ENCODE results near the gene SMDT1.
A peak's percentile ranks its signal among the peaks of the same experiment; 100 is the strongest.
"Not testable (repeated sequence)": the region's sequence is repeated elsewhere in the genome, so short reads cannot be mapped to it uniquely, and the experiment has no call there.

Gene SMDT1

DNA sequence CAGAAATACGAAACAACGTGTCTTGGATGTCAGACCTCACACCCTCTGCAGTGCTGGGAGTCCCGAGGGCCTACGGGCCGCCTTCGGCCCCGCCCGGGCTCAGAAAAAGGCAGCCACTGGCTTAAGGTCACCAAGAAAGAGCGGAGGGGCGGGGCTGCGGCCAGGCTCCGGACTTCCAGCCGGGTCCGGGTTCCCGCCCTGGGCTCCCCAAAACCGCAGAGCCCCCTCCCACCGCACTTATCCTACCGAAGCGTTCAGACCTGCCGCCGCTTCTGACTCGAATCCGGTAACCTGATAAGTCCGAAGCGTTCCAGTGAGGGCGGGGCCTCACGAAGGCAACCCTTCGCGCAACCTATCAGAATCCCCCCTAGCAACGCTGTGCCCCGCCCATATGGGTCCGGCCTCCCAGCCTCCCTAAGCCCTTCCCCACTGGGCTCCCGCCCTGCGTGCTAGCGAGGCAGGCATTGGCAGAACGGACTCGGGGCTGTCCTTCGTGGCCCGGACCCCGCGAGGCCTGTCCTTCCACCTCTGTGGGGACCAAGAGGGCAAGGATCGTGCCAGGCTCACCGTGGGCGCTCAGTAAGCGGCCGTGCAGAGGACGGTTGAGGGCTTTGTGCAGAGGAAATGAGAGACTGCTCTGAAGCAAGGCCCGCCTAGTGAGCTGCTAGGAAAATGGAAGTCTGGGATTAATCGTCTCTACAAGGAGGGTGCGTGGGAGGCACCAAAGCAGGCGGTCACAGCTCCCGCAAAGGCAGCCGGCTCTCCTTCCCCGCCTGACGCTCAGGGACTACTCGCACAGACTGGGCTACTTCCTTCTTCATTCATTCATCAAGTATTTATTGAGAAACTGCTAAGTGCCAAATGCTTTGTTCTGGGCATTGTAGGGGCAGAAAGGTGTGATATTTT lies 8.7 kb upstream of the SMDT1 start, which contains the start of gene NAGA:
Gene NAGA (minus strand): TSS at position 296 of the 906 bp plus-strand sequence. CDS start 515 bp downstream, outside the sequence.
- DNase-seq (ENCODE audit: low spot score) = peak; percentile 87

DNA sequence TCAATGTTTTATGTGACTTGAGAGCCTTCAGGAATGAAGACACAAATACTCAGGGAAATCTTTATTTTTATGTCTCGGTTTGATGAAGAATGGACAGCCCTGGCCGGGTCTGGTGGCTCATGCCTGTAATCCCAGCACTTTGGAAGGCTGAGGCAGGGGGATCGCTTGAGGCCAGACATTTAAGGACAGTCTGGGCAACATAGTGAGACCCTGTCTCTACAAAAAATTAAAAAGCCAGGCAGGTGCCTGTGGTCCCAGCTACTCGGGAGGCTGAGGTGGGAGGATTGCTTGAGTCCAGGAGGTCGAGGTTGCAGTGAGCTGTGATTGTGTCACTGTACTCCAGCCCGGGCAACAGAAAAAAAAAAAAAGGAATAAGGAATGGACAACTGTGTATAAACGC lies 8.0 kb upstream of the SMDT1 start:
- not testable (repeated sequence) for DNase-seq (ENCODE audit: low spot score)

DNA sequence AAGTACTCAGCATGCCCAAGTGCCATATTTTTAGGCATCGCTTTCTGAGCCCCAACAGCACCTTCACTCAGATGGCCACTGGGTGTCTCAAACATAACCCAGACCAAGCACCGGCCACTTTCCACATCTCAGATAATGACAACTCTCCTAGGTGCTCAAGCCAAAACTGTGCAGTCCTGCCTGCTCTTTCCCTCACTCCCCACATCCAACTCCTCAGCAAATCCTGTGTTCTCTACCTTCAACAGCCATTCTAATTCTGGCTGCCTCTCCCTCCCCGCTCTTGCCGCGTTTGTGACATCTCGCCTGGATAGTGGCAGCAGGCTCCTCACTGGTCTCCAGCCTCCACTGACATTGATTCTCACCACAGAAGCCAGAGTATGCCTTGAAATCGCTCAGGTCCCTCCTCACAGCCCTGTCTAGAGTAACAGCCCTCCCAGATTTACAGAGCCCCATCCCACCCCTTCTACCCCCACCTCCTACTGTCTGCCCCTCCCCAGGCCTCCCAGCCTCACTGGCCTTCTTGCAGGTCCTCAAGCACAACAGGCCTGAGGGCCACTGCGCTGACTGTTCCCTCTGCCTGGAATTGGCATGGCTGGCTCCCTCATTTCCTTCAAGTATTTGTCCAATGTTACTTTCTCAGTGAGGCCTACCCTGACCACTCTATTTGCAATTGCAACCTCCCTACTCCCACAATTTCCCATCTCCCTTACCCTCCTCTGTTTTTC lies 6.7 kb upstream of the SMDT1 start:
- DNase-seq (ENCODE audit: low spot score) = no peak

DNA sequence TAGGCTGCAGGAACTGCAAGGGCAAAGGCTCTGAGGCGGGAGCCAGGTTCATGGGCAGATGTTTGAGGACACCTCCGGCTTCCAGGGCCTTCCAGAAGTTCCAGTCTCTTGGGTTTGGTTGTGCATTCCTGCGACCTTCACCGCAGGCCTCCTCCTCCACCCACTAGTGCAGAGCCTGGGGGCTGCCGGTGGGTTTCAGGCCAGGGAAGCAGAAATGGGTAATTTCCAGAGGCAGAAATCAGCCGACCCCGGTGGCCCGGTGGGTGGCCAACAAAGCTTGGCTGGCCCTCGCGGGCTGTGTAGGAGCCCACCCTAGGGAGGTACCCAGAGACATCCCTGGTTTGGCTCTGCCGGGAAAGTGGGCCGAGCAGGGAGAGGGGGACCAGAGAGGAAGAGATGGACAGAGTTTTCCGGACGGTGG lies 5.9 kb upstream of the SMDT1 start:
- DNase-seq (ENCODE audit: low spot score) = no peak

DNA sequence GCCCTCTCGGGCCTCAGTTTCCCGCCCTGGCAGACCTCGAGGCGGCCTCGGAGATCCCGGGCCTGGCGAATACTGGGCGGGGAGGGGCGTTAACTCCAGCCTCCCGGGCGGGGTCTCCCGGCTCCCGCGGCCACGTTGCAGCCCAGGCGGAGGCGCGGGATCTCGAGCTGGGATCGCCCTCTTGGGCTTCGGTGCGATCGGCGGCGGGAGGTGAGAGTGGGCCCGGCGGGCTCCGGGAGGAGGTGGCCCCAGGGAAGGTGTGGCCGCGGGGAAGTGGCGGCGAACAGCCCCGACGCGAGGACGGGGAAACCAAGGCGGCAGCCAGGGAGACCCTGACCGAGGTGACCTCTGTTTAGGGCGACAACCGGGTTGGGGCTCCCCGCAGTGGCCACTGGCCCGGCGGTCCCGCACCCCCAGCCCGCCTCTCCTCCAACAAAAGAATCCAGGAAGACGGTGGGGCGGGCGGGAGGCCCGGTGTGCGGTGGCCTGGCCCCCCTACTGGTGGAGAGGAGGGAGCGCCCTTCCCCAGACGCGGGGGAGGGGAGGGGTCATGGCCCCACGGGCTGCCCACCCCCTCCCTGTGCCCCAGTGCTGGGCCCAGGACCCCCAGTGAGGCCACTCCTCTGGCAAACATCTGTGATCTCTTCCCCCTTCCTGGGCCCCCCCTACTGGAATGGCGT lies 5.2 kb upstream of the SMDT1 start, which contains the start of gene PHETA2:
Gene PHETA2 (plus strand): TSS at position 117 of the 680 bp plus-strand sequence. CDS start 3,046 bp downstream, outside the sequence.
- peak; percentile 16 for DNase-seq (ENCODE audit: low spot score)

DNA sequence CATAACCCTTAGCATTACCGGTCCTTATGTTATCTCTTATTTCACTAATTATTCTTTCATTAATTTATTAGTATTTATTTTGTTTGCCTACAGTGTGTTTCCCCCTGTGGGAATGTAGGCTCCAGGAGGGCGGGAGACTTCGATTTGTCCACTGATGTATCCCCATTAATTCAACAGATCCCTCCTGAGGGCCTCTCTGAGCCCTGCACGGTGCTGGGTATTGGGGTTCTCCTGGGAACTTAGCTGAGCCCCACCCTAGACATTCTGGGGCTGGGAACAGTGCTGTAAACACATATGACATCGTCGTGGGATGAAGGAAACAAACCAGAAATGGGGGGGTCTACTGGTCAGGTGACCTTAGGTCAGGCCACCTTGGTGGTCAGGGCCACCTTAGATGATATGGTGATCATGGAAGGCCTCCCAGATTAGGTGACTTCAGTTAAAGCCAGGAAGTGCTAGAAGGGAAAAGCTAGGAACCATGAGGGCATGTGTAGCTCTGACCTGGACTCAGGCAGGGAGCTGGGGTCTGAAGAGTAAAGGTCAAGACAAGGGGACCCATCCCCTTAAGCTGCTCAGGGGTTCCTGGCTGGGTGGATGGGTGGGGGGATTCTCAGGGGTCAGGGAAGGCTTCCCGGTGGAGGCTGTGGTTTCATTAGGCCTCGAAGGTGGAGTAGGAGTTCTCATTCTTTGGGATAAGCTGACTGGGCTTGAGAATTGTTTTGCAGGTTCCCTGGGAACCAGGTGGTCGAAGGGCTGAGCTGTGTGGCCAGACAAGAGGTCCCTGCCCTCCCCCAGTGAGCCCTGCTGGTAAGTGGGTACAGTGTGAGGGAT lies 4.4 kb upstream of the SMDT1 start:
- no peak for DNase-seq (ENCODE audit: low spot score)

DNA sequence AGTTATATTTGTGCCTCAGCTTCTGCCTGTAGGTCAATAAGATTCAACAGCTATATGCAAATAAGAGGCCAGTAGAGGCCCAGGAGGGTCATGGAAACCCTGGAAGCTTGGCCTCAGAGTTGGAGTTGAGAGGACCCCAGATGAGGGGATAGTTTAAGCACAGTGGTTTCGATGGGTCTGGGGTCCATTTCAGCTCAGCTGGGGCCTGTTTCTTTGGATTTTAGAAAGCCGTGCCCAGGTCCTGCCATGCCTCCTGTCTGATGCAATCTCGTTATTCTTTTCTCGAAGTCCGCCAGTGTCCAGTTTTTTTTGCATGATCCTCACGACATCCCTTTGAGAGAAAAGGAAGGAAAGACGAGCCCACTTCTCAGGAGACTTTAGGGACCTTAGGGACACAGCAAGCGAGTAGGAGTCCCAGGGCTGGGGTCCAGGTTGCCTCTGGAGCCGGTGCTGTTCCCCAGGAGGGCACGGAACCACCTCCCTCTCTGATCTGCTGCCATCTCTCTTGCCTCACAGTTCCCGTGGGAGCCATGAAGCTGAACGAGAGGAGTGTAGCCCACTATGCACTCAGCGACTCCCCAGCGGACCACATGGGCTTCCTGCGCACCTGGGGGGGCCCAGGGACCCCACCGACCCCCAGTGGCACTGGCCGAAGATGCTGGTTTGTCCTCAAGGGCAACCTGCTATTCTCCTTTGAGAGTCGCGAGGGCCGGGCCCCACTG lies 2.6 kb upstream of the SMDT1 start:
- DNase-seq (ENCODE audit: low spot score) = no peak

DNA sequence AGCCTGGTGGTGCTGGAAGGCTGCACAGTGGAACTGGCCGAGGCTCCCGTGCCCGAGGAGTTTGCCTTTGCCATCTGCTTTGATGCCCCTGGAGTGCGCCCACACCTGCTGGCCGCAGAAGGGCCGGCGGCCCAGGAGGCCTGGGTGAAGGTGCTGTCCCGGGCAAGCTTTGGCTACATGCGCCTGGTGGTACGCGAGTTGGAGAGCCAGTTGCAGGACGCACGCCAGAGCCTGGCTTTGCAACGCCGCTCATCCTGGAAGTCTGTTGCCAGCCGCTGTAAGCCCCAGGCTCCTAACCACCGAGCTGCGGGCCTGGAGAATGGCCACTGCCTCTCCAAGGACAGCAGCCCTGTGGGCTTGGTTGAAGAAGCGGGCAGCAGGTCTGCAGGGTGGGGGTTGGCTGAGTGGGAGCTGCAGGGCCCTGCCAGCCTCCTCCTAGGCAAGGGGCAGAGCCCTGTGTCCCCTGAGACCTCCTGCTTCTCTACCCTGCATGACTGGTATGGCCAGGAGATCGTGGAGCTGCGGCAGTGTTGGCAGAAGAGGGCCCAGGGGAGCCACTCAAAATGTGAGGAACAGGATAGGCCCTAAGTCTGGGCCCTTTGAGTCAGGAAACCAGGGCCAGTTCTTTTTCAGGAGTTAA lies 1.9 kb upstream of the SMDT1 start:
- no peak for DNase-seq (ENCODE audit: low spot score)

DNA sequence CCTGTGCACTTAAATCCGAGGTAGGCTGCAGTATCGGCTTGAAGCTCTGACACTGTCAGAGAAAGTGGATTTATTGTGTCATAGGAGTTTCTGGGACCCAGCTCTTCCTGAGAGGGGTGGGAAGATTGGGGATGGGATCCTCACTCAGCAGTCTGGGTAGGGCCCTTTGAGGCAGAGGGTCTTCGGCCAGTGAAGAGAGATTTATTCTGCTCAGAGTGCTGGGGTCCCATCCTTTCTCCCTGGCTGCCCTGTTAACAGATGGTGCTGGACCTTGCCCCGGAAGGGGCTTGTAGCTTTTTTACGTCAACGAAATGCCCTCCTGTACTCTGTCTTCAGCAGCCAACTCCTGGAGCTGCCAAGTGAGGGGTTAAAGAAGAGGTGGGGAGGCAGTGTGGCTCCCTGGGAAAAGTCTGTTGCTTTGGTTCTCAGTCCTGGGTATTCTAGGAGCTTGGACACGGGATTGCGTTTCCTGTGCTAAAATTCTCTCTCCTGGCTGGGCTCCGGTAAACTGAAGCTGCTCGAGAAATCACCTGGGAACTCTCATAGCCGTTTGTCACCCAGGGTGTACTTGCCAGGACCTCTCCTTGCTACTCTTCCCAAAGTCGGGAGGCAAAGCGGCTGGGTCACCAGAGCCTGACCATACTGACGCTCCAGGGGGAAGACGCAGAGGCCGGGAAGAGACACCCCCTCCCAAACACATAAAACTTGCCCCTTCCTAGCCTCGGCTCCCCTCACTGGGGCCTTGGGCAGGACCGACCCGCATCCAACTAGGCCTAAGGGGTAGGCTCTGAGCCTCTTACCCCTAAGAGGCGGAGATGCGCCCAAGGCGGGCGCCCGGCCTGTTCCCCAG lies 806 bp upstream of the SMDT1 start:
- DNase-seq (ENCODE audit: low spot score) = no peak

DNA sequence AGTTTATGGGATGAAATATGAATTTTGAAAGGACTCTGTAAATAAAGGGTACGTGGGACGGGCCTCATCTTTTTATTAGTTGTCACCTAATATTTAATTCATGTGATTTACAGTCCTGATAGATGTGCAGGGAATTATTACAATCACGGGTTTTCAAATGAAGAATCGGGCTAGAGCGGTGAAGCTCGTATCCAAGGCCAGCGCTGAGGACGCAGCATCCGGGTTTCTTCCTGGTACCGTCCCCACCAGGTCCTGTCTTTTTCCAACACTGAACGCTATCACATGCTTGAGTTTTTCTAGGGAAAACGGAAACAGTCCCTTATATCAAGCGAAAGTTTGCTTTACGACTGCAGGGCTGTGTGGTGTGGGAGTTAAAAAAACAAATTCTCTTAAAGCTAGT lies 787 bp downstream of the SMDT1 start:
- peak; percentile 52 for DNase-seq (ENCODE audit: low spot score)

DNA sequence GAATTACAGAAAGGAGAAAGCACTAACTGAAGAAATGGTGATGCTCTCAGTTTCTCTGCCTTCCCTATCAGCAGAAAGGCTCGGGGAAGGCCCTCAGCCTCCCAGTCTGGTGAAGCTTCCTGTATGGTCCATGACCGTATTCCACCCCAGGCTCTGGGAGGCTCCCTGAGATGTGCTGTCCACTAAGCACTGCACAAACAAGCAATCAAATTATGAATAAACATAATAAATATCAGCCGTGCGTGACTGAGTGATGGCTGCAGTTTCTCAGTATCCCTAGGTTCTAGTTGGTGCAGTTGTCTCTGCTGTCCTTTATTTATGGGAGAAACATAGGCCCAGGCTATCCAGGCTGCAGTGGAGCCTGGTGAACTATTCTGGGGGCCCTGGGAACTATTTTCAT lies 3.6 kb downstream of the SMDT1 start:
- no peak for DNase-seq (ENCODE audit: low spot score)

DNA sequence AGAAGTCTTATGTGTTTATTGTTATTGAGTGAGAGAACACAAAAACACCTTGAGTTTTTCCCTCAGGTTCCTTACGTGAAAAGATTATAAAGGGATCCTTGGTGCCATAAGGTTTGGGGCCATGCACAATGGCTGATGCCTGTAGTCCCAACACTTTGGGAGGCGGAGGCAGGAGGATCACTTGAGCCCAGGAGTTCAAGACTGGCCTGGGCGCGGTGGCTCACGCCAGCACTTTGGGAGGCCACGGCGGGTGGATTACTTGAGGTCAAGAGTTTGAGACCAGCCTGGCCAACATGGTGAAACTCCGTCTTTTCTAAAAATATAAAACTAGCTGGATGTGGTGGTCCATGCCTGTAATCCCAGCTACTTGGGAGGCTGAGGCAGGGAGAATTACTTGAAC lies 5.4 kb downstream of the SMDT1 start:
- no peak for DNase-seq (ENCODE audit: low spot score)

DNA sequence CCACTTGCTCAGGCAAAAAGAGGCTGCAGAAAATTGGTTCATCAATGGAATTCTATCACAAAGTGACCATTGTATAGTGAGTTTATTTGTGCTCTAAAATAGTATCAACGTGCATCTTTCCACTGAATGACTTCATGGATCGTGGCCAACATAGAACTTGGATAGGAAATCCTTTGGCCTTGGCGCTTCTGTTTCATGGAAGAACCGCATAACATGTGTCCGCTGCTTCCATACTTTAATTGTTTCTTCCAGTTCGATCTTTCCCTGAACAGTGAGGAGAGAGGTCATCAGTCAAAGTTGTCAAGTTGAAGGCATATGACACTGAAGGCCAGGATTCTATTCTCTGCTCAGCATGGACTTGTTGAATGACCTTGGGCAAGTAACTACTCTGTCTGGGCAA lies 6.6 kb downstream of the SMDT1 start:
- peak; percentile 28 for DNase-seq (ENCODE audit: low spot score)

DNA sequence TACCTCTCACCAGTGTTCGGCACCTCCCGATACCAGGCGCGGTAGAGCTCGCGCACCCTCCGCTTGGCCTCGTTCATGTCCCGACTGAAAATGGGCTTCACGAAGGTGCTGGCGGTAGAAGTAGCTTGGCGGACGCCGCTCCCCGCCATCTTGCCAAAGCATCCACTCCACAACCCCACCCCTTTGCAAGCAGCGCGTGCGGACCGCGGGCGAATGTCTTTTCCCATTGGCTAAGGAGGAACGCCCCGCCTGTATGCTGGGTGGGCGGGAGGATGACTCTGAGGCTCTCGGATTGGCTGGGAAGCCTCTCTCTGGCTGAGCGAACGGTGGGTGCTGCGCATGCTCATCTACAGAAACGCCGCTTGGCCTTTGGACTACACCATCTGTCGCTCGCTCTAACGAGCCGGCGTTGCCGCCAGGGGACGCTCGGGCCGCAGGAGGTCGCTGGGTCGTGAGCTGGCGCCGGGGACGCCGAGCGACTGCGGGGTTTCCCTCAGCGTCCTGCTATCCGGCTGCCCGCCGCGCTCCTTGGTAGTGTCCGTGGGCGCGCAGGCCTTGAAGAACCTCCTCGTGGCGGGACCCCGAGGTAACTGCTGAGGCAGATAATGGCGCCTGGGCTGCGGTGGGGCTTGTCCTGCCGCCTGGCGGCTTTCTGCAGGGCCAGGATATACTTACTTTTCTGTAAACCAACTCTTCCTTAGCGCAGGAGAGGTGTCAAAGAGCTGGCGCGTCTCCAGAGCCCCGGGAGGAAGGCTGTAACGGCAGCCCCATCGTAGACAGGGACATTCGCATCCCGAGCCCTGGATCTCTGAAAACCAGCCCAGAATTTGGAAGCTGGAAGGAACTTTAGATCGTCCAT lies 11.3 kb downstream of the SMDT1 start, which contains the start of gene NDUFA6:
Gene NDUFA6 (minus strand): TSS at position 177 of the 859 bp plus-strand sequence. CDS start 28 bp downstream, at position 149.
- DNase-seq (ENCODE audit: low spot score) = peak; percentile 99

DNA sequence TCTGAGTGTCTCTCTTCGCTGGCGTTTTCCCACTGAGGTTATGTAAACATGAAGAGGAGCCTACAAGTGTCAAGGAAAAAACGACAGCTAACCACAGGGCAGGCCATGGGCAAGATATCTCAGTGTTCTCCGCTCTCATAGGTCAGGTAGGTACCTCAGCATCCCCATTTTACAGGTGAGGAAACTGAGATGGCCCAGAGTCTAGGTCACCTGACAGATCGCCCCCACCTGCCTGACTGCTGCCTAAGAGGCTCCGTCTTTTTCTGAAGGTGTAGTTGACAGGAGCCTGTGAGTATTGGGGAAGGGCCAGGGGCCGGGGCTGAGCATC lies 11.9 kb downstream of the SMDT1 start:
- DNase-seq (ENCODE audit: low spot score) = no peak

DNA sequence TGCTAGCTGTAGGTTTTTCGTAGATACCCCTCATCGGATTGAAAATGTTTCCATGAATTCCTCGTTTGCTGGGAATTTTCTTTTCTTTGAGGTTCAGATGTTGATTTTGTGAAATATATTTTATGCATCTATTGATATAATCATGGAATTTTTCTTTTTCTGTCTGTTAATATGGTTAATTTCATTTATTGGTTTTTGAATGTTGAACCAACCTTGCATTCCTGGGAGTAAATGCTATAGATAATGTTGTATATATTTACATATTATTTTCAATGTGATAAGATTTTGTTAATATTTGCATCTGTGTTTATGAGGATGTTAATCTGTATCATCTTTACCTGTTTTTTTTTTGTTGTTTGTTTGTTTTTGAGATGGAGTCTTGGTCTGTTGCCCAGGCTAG lies 21.7 kb downstream of the SMDT1 start:
- DNase-seq (ENCODE audit: low spot score) = no peak

DNA sequence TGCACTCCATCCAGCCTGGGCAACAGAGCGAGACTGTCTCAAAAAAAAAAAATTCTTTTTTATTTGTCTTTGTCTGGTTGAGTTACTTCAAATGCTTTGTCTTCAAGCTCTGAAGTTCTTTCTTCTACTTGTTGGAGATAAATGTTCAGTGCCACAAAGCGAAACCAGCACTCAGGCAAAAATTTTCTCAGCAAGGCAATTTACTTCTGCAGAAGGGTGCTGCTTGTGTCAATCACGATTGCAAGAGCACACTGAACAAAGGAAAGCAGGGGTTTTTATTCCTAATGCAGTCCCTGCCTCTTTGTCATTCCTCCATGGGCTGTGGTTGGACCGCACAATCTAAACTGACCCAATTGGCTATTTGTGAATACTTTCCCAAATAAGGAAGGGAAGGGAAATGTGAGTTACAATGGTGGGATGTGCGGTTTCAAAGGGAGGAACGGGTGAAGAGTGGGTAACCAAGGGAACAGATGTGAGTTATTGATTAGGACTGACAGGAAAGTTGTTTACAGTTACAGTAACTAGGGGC lies 24.9 kb downstream of the SMDT1 start:
- not testable (repeated sequence) for DNase-seq (ENCODE audit: low spot score)

DNA sequence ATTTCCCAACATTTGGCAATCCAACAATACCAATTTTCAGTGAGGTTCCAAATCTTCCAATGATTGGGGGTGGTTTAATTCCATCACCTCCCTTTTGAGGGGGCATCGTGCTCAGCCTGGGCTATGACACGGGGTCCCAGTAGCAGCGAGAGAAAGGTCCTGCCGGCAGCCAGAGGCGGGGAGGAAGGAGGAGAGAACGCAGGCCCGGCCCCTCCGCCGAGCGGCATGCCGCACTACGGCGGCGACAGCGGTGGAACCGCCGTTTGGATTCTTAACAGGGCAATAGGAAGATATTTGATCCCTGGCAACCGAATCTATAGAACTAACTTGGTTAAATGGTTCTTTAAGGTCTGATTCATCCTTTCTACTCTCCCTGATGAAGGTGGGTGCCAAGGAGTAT lies 29.3 kb downstream of the SMDT1 start:
- no peak for DNase-seq (ENCODE audit: low spot score)
